Measurements from ENCODE around the gene CDH13. TPM values are rescaled to one million over a fixed set of nuclear protein-coding genes. Genes with fewer than 3 reads are reported as not detected.

CDH13 gene
- total RNA-seq, 1 donor from 2014 or later: not detected

GRCh38 chr16:82741073-82741615 lies 114.4 kb downstream of the CDH13 start:
- Mint-ChIP-seq H3K27me3 (peaks cover 8% of the 10 kb centered on the region), H3K4me1 (no peaks in the 10 kb centered on the region), H3K27ac (no peak overlapping the region), H3K4me3 (no peak overlapping the region), H3K36me3 (ENCODE audit: low read depth) (no peaks in the 10 kb centered on the region), H3K9me3 (no peaks in the 10 kb centered on the region)
- CTCF ChIA-PET: no interaction called here
- intact Hi-C loops (cut with micrococcal nuclease): no loop called here
- POLR2A ChIA-PET: no interaction called here
- ATAC-seq (ENCODE audit: low read depth) (no peak), DNase-seq (no peak)
- TF ChIP-seq CTCF (IDR thresholded peaks at IDR 0.05): no peak

GRCh38 chr16:82744958-82745357 lies 118.2 kb downstream of the CDH13 start:
- no peak for ATAC-seq (ENCODE audit: low read depth)

GRCh38 chr16:82748026-82748425 lies 121.3 kb downstream of the CDH13 start:
- Mint-ChIP-seq H3K27me3 (peaks cover 5% of the 10 kb centered on the region), H3K4me3 (no peak overlapping the region), H3K27ac (no peak overlapping the region), H3K36me3 (ENCODE audit: low read depth) (no peaks in the 10 kb centered on the region), H3K9me3 (no peaks in the 10 kb centered on the region), H3K4me1 (peaks cover 12% of the 10 kb centered on the region)
- intact Hi-C loops (cut with micrococcal nuclease): no loop called here
- DNase-seq (no peak), ATAC-seq (ENCODE audit: low read depth) (no peak)
- CTCF ChIA-PET: no interaction called here
- POLR2A ChIA-PET: no interaction called here
- no peak for TF ChIP-seq CTCF (IDR thresholded peaks at IDR 0.05)

More at GRCh38 chr16:82744958-82745357, 118.2 kb downstream of the CDH13 start:
- Mint-ChIP-seq H3K36me3 (ENCODE audit: low read depth) (no peaks in the 10 kb centered on the region), H3K9me3 (no peaks in the 10 kb centered on the region), H3K4me3 (no peak overlapping the region), H3K27me3 (peaks cover 5% of the 10 kb centered on the region), H3K4me1 (peaks cover 5% of the 10 kb centered on the region), H3K27ac (no peak overlapping the region)
- DNase-seq: no peak
- POLR2A ChIA-PET: no interaction called here
- CTCF ChIA-PET: no interaction called here
- intact Hi-C loops (cut with micrococcal nuclease): no loop called here
- TF ChIP-seq CTCF (IDR thresholded peaks at IDR 0.05): no peak

GRCh38 chr16:82750068-82750467 lies 123.3 kb downstream of the CDH13 start:
- no peak overlapping the region for H3K27ac Mint-ChIP-seq
- TF ChIP-seq CTCF (IDR thresholded peaks at IDR 0.05): no peak
- H3K36me3 Mint-ChIP-seq (ENCODE audit: low read depth): no peaks in the 10 kb centered on the region
- no peaks in the 10 kb centered on the region for H3K9me3 Mint-ChIP-seq
- H3K4me3 Mint-ChIP-seq: no peak overlapping the region
- ATAC-seq (ENCODE audit: low read depth): no peak
- H3K27me3 Mint-ChIP-seq: no peaks in the 10 kb centered on the region
- no peak for DNase-seq
- intact Hi-C loops (cut with micrococcal nuclease): no loop called here
- H3K4me1 Mint-ChIP-seq: peaks cover 12% of the 10 kb centered on the region
- CTCF ChIA-PET: no interaction called here
- POLR2A ChIA-PET: no interaction called here

GRCh38 chr16:82751020-82751419 lies 124.3 kb downstream of the CDH13 start:
- ATAC-seq (ENCODE audit: low read depth) (no peak), DNase-seq (no peak)
- no peak for TF ChIP-seq CTCF (IDR thresholded peaks at IDR 0.05)
- H3K27me3 Mint-ChIP-seq: no peaks in the 10 kb centered on the region
- H3K4me3 Mint-ChIP-seq: no peak overlapping the region
- H3K27ac Mint-ChIP-seq: no peak overlapping the region
- no peaks in the 10 kb centered on the region for H3K36me3 Mint-ChIP-seq (ENCODE audit: low read depth)
- H3K9me3 Mint-ChIP-seq: no peaks in the 10 kb centered on the region
- CTCF ChIA-PET: interaction anchor here (0.6 kb wide), 1 partner anchor 113 kb away, joined by 3 read pairs; no protein-coding TSS in a partner anchor
- intact Hi-C loops (cut with micrococcal nuclease): no loop called here
- peaks cover 16% of the 10 kb centered on the region for H3K4me1 Mint-ChIP-seq
- POLR2A ChIA-PET: no interaction called here

All from activated B cell treated with CpG ODN at 0.5 μM for 24 hours (primary cell).